Chondrocyte (in vitro differentiated cells): ENCODE results near the gene DVL1. TPM values are rescaled to one million over a fixed set of nuclear protein-coding genes. Genes with fewer than 3 reads are reported as not detected.

Experiments
- DNase-seq: peaks from one replicate; pipeline ENCODE4 v3.0.0; 2021; ENCODE audit warnings: mixed read lengths, low spot score
- H3K27ac Mint-ChIP-seq: one replicate; pipeline ENCODE4 v1.8.0; 2021; ENCODE audit warnings: mild to moderate bottlenecking, moderate library complexity, mixed read lengths; ENCODE audit not compliant: unreplicated experiment
- H3K27me3 Mint-ChIP-seq: 2 replicates; pipeline ENCODE4 v1.8.0; 2021; ENCODE audit warnings: low read depth, mixed read lengths
- H3K36me3 Mint-ChIP-seq: 2 replicates; pipeline ENCODE4 v1.8.0; 2021; ENCODE audit warnings: low read depth, mixed read lengths
- H3K4me1 Mint-ChIP-seq: 2 replicates; pipeline ENCODE4 v1.8.0; 2021; ENCODE audit warnings: low read depth, mild to moderate bottlenecking, mixed read lengths
- H3K4me3 Mint-ChIP-seq: one replicate; pipeline ENCODE4 v1.8.0; 2021; ENCODE audit warnings: mild to moderate bottlenecking, moderate library complexity, mixed read lengths; ENCODE audit not compliant: unreplicated experiment
- H3K9me3 Mint-ChIP-seq: 2 replicates; pipeline ENCODE4 v1.8.0; 2021; ENCODE audit warnings: low read depth, mixed read lengths
- total RNA-seq: library from RNA; stranded (reverse); gene quantifications from 3 replicates; pipeline ENCODE4 v1.2.1, GENCODE V29; 2021
- TF ChIP-seq, protein P1 (sequence below): fragments of 200-600 bp; sonication (generic); IDR thresholded peaks from 2 replicates; pipeline ENCODE4 v1.5.0; 2021; ENCODE audit warnings: antibody characterized with exemption, mild to moderate bottlenecking, moderate library complexity

The DVL1 gene
- total RNA-seq, 1 donor from 2014 or later: 59.6 TPM

DNA sequence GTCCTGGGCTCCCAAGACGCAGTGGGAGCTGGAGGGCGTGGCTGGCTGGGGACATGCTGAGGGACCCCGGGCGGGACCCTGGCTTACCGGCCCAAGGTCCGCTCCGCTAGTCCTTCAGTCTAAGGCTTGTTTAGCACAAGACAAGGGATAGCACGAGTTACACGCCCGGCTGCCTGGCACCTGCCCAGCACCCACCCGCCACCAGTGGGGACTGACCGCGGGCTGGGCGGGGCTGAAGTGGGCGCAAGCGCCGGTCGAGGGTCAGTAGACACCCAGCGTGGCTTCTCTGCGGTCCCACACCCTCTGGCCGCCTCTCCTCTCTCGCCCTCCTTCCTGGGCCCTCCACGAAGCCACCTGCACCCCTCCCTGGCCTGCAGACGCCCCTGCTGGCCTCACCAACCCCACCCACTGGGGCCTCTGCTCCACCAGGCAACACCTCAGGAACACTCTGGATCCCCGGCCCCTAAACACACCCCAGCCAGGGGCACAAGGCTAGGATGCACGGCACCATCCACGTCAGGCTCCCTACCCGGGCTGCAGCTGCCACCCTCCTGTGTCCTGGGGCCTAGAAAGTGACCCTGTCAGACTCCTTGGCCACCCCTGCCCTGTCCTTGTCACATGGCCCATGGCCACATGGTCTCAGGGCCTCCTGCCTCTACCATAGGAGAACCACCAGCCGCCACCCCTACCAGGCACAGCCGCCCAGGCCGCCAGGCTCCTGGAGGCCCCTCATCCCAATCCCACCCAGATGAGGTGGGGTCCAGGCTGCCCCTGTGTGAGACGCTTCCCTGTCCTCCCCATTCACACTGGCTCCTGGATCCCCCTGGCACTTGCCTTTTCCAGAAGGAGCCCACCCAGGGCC is 12.1 kb downstream of the DVL1 start:
- Mint-ChIP-seq H3K4me3 (no peak overlapping the region), H3K36me3 (peaks cover 3% of the 10 kb centered on the region), H3K4me1 (no peaks in the 10 kb centered on the region), H3K9me3 (no peaks in the 10 kb centered on the region), H3K27ac (no peak overlapping the region), H3K27me3 (no peaks in the 10 kb centered on the region)
- TF ChIP-seq, protein P1, sequence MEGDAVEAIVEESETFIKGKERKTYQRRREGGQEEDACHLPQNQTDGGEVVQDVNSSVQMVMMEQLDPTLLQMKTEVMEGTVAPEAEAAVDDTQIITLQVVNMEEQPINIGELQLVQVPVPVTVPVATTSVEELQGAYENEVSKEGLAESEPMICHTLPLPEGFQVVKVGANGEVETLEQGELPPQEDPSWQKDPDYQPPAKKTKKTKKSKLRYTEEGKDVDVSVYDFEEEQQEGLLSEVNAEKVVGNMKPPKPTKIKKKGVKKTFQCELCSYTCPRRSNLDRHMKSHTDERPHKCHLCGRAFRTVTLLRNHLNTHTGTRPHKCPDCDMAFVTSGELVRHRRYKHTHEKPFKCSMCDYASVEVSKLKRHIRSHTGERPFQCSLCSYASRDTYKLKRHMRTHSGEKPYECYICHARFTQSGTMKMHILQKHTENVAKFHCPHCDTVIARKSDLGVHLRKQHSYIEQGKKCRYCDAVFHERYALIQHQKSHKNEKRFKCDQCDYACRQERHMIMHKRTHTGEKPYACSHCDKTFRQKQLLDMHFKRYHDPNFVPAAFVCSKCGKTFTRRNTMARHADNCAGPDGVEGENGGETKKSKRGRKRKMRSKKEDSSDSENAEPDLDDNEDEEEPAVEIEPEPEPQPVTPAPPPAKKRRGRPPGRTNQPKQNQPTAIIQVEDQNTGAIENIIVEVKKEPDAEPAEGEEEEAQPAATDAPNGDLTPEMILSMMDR: no peak
- no peak for DNase-seq

DNA sequence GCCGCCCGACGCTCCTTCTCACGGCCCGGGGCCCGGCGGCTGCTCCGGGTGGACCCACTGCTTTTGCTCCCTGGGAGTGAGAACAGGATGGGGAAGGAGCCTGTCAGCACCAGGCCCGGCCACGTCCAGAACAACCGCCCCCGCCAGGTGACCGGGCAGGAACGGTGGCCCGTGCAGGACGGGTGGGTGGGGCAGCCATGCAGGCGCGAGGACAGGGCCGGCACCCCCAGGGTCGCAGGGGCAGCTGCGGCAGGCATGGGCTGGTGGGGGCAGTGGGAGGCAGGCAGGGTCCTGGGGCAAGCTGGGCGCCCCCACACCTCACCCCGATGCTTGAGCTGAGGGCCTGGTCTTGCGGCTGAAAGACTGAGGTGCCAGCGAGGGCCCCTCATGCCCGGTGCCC is 12.8 kb downstream of the DVL1 start:
- Mint-ChIP-seq H3K9me3 (no peaks in the 10 kb centered on the region), H3K27ac (no peak overlapping the region), H3K4me3 (no peak overlapping the region), H3K36me3 (peaks cover 3% of the 10 kb centered on the region), H3K4me1 (no peaks in the 10 kb centered on the region), H3K27me3 (no peaks in the 10 kb centered on the region)
- TF ChIP-seq, protein P1: no peak
- DNase-seq: no peak

DNA sequence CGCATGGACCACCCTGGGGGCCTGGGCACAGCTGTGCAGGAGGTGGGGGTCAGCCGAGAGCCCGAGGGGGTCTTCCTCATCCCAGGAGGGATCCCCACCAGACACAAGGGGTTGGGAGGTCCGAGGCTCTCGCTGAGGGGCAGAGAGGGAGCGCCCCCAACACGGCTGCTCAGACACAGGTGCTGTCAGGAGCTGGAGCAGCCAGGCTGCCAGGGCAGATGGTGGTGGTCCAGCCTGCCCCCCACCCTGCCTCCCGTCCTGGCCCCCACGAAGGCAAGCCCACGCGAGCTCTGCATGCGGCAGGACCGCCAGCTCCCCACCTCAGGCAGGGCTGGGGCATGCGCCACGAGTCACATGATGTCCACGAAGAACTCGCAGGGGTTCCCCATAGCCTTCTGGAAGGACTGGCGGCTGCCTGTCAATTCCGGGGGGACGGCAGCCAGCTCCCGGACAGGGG is 13.4 kb downstream of the DVL1 start:
- Mint-ChIP-seq H3K4me3 (no peak overlapping the region), H3K36me3 (peaks cover 3% of the 10 kb centered on the region), H3K4me1 (peaks cover 5% of the 10 kb centered on the region), H3K9me3 (no peaks in the 10 kb centered on the region), H3K27ac (no peak overlapping the region), H3K27me3 (no peaks in the 10 kb centered on the region)
- TF ChIP-seq, protein P1: no peak
- no peak for DNase-seq

DNA sequence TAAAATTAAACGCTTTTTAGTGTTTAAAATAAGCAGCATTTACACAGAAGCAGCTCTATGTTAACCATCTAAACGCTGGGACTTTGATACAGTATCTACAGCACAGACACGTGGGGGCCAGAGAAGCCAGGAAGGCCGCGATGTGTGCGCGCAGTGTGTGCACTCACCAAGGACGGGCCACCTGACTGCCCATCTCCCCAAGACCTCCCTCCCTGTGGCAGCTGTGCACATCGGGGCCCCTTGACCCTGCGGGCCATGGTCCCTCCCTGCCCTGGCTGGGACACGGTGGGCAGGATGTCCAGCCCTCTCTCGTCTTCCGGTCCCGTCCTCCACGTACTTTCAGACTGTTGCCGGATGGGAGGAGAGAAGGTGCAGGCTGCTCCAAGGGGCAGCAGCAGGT is 13.9 kb downstream of the DVL1 start:
- H3K4me3 Mint-ChIP-seq: no peak overlapping the region
- no peaks in the 10 kb centered on the region for H3K27me3 Mint-ChIP-seq
- no peak overlapping the region for H3K27ac Mint-ChIP-seq
- H3K36me3 Mint-ChIP-seq: no peaks in the 10 kb centered on the region
- peaks cover 9% of the 10 kb centered on the region for H3K4me1 Mint-ChIP-seq
- H3K9me3 Mint-ChIP-seq: no peaks in the 10 kb centered on the region
- TF ChIP-seq, protein P1: no peak
- DNase-seq: no peak

DNA sequence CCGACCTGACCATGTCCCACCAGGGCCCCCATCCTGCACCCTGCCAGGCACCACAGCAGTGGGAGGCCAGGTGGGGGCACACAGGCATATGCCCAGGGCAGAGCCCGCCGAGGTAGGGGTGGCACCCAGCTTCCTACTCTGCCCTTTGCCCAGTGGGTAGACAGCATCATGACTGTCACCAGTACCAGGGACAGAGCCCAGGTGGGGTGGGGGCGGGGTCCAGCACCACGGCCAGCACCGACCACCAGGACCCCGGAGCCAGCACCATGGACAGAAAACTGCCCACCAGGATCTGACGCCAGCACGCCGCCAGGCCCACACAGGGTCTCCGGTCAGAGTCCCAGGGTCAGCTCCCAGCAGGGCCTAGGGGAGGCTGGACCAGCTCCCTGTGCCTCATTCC is 14.4 kb downstream of the DVL1 start:
- no peaks in the 10 kb centered on the region for H3K36me3 Mint-ChIP-seq
- no peaks in the 10 kb centered on the region for H3K27me3 Mint-ChIP-seq
- no peak overlapping the region for H3K4me3 Mint-ChIP-seq
- H3K4me1 Mint-ChIP-seq: peaks cover 9% of the 10 kb centered on the region
- no peak for DNase-seq
- H3K9me3 Mint-ChIP-seq: no peaks in the 10 kb centered on the region
- no peak overlapping the region for H3K27ac Mint-ChIP-seq
- TF ChIP-seq, protein P1: no peak
